Uterus (tissue), 2 donors: ENCODE measurements around the gene CAMK1D.

Experiments
- POLR2A ChIP-seq, 2 donors: fragments of 450-650 bp; IDR thresholded peaks; one replicate each; pipeline ENCODE4 v1.6.1; 2016; ENCODE audit warnings: antibody characterized with exemption in 2 of 2, mild to moderate bottlenecking in 1 of 2, moderate library complexity in 1 of 2
- TF ChIP-seq, protein P1 (sequence below), 4 experiments: fragments of 200-600 bp in 2 of 4; fragments of 450-650 bp in 2 of 4; sonication (generic) in 2 of 4; IDR thresholded peaks; one replicate each; pipeline ENCODE4 v1.5.1; 2016 to 2019; ENCODE audit warnings: antibody characterized with exemption in 4 of 4, mild to moderate bottlenecking in 2 of 4, moderate library complexity in 1 of 4

- TF ChIP-seq, protein P1, sequence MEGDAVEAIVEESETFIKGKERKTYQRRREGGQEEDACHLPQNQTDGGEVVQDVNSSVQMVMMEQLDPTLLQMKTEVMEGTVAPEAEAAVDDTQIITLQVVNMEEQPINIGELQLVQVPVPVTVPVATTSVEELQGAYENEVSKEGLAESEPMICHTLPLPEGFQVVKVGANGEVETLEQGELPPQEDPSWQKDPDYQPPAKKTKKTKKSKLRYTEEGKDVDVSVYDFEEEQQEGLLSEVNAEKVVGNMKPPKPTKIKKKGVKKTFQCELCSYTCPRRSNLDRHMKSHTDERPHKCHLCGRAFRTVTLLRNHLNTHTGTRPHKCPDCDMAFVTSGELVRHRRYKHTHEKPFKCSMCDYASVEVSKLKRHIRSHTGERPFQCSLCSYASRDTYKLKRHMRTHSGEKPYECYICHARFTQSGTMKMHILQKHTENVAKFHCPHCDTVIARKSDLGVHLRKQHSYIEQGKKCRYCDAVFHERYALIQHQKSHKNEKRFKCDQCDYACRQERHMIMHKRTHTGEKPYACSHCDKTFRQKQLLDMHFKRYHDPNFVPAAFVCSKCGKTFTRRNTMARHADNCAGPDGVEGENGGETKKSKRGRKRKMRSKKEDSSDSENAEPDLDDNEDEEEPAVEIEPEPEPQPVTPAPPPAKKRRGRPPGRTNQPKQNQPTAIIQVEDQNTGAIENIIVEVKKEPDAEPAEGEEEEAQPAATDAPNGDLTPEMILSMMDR (IDR thresholded peaks at IDR 0.05): no peak
- no peak for TF ChIP-seq POLR2A (IDR thresholded peaks at IDR 0.05)
Measured at GRCh38 chr10:12750526-12751201, 401.3 kb downstream of the CAMK1D start.
